HEK293T (cell line): ENCODE results near the gene BEST1.

ENCODE experiments used
- CTCF ChIA-PET: fragments of 350-600 bp; formaldehyde crosslinking; extraction: SDS; loops from one replicate; lab custom pipeline; 2021; ENCODE audit warnings: antibody characterized with exemption, inconsistent platforms; lab: Yijun Ruan, JAX
- POLR2A ChIA-PET: fragments of 350-600 bp; formaldehyde crosslinking; extraction: SDS; loops from one replicate; lab custom pipeline; 2020; ENCODE audit warnings: antibody characterized with exemption, inconsistent platforms; lab: Yijun Ruan, JAX
- DNase-seq: peaks from one replicate; pipeline ENCODE4 v3.0.0; 2012; ENCODE audit warnings: mixed read lengths; ENCODE audit errors: extremely low spot score
- ARNT ChIP-seq: fragments of 450-650 bp; IDR thresholded peaks from 2 replicates; pipeline ENCODE4 v1.6.1; 2017; ENCODE audit warnings: mild to moderate bottlenecking
- BHLHE40 ChIP-seq: fragments of 450-650 bp; IDR thresholded peaks from 2 replicates; pipeline ENCODE4 v1.6.1; 2016; ENCODE audit warnings: mild to moderate bottlenecking, moderate library complexity, borderline replicate concordance
- CTBP1 ChIP-seq: fragments of 450-650 bp; IDR thresholded peaks from 2 replicates; pipeline ENCODE4 v1.6.1; 2016; ENCODE audit warnings: borderline replicate concordance
- ELF4 ChIP-seq: fragments of 450-650 bp; IDR thresholded peaks from 2 replicates; pipeline ENCODE4 v1.6.1; 2017; ENCODE audit warnings: antibody characterized with exemption
- FOXA1 ChIP-seq: fragments of 450-650 bp; IDR thresholded peaks from 2 replicates; pipeline ENCODE4 v1.6.1; 2016; ENCODE audit warnings: mild to moderate bottlenecking
- FOXK2 ChIP-seq: fragments of 450-650 bp; IDR thresholded peaks from 2 replicates; pipeline ENCODE4 v1.6.1; 2016; ENCODE audit warnings: mild to moderate bottlenecking
- FOXM1 ChIP-seq: fragments of 450-650 bp; IDR thresholded peaks from 2 replicates; pipeline ENCODE4 v1.6.1; 2017; ENCODE audit warnings: mild to moderate bottlenecking, borderline replicate concordance
- HDGF ChIP-seq: fragments of 450-650 bp; IDR thresholded peaks from 2 replicates; pipeline ENCODE4 v1.6.1; 2017; ENCODE audit warnings: antibody characterized with exemption, borderline replicate concordance
- L3MBTL2 ChIP-seq: fragments of 450-650 bp; conservative IDR thresholded peaks from 2 replicates; pipeline ENCODE4 v1.6.1; 2016; ENCODE audit warnings: mild to moderate bottlenecking
- LEF1 ChIP-seq: fragments of 450-650 bp; IDR thresholded peaks from 2 replicates; pipeline ENCODE4 v1.6.1; 2017; ENCODE audit warnings: mild to moderate bottlenecking, borderline replicate concordance
- NFRKB ChIP-seq: fragments of 450-650 bp; IDR thresholded peaks from 2 replicates; pipeline ENCODE4 v1.6.1; 2016; ENCODE audit warnings: mild to moderate bottlenecking, moderate library complexity
- PKNOX1 ChIP-seq: fragments of 450-650 bp; IDR thresholded peaks from 2 replicates; pipeline ENCODE4 v1.6.1; 2016
- SP1 ChIP-seq: fragments of 450-650 bp; IDR thresholded peaks from 2 replicates; pipeline ENCODE4 v1.6.1; 2017
- SUZ12 ChIP-seq: fragments of 450-650 bp; IDR thresholded peaks from 2 replicates; pipeline ENCODE4 v1.6.1; 2016; ENCODE audit warnings: mild to moderate bottlenecking
- TARDBP ChIP-seq: fragments of 450-650 bp; IDR thresholded peaks from 2 replicates; pipeline ENCODE4 v1.6.1; 2016
- ZNF384 ChIP-seq: fragments of 450-650 bp; IDR thresholded peaks from 2 replicates; pipeline ENCODE4 v1.6.1; 2016

The BEST1 gene

DNA sequence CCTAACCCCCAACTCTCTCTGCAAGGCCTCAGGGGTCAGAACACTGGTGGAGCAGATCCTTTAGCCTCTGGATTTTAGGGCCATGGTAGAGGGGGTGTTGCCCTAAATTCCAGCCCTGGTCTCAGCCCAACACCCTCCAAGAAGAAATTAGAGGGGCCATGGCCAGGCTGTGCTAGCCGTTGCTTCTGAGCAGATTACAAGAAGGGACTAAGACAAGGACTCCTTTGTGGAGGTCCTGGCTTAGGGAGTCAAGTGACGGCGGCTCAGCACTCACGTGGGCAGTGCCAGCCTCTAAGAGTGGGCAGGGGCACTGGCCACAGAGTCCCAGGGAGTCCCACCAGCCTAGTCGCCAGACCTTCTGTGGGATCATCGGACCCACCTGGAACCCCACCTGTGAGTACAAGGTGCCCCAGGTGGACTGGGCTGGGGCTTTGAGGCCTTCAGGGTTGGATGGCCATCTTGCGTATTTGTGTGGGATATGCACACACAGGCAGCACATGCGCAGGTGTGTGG, at the start of gene BEST1:
TSS of gene BEST1 (plus strand) at position 317 of the 513 bp plus-strand sequence. CDS start 1,456 bp downstream, outside the sequence.
- TF ChIP-seq FOXM1 (no peak), TARDBP (no peak), ARNT (no peak), LEF1 (no peak), SP1 (no peak), SUZ12 (no peak), CTBP1 (no peak), ZNF384 (no peak), FOXA1 (no peak), FOXK2 (no peak), PKNOX1 (no peak)
- ChIA-PET POLR2A (interaction anchor here (0.8 to 5.1 kb wide), 17 partner anchors 11 to 131 kb away, joined by 3 to 68 read pairs (median 4); partner anchors contain the start of gene FTH1), CTCF (interaction anchor here (0.7 to 3.3 kb wide), 4 partner anchors 52 to 133 kb away, joined by 3 to 27 read pairs (median 14); no protein-coding TSS in a partner anchor)
- no peak for DNase-seq

DNA sequence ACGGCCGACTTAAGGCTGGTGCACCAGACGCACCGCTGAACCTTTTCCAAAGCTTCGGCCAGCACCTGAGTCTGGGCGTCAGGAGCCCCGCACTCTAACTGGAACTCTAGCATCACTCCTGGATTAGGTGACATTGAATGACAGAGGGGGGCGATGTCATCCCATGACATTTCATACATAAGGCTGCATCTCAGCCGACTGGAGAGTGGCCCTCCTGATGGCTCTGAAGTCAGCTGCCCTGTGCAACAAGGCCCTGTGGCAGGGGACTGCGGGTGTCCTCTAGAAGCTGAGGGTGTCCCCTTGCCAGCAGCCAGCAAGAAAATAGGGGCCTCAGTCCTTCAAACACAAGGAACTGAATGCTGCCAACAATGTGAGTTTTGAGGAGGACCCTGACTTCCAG, 48.8 kb upstream of the BEST1 start:
- CTCF ChIA-PET, result interaction anchor here (0.7 to 6.9 kb wide), 3 partner anchors 46 to 205 kb away, joined by 3 to 73 read pairs (median 4); no protein-coding TSS in a partner anchor
- TF ChIP-seq PKNOX1, result no peak
- TF ChIP-seq HDGF, result no peak
- no peak for TF ChIP-seq LEF1
- TF ChIP-seq TARDBP, result no peak
- no peak for TF ChIP-seq SP1
- TF ChIP-seq BHLHE40, result no peak
- TF ChIP-seq CTBP1, result no peak
- TF ChIP-seq ELF4, result no peak
- no peak for TF ChIP-seq ZNF384
- TF ChIP-seq FOXK2, result no peak
- TF ChIP-seq ARNT, result no peak
- no peak for TF ChIP-seq L3MBTL2
- TF ChIP-seq FOXA1, result no peak
- TF ChIP-seq SUZ12, result no peak
- TF ChIP-seq FOXM1, result no peak
- TF ChIP-seq NFRKB, result no peak
- POLR2A ChIA-PET, result interaction anchor here (0.9 to 1.1 kb wide), 2 partner anchors 46 to 48 kb away, joined by 3 read pairs; no protein-coding TSS in a partner anchor
- DNase-seq, result no peak

- POLR2A ChIA-PET, result interaction anchor here (1.0 to 1.1 kb wide), 2 partner anchors 47 kb away, joined by 3 to 4 read pairs; no protein-coding TSS in a partner anchor
- TF ChIP-seq HDGF (no peak), BHLHE40 (no peak), SUZ12 (no peak), FOXM1 (no peak), PKNOX1 (no peak), FOXK2 (no peak), NFRKB (no peak)
- CTCF ChIA-PET, result interaction anchor here (0.6 to 6.9 kb wide), 3 partner anchors 45 to 221 kb away, joined by 3 to 73 read pairs (median 3); partner anchors contain the start of gene INCENP
- DNase-seq, result no peak
Measured at GRCh38 chr11:61902313-61902712, 47.8 kb upstream of the BEST1 start.

GRCh38 chr11:61903845-61904244, 46.3 kb upstream of the BEST1 start:
- TF ChIP-seq SP1 (no peak), ELF4 (no peak), ZNF384 (no peak), HDGF (no peak), LEF1 (no peak), SUZ12 (no peak), BHLHE40 (no peak), ARNT (no peak), FOXA1 (no peak), CTBP1 (no peak), FOXK2 (no peak), NFRKB (no peak), PKNOX1 (no peak), L3MBTL2 (no peak), TARDBP (no peak)
- POLR2A ChIA-PET, result interaction anchor here (0.6 to 2.1 kb wide), 2 partner anchors 19 to 46 kb away, joined by 3 to 6 read pairs; partner anchors contain the start of gene BEST1
- no peak for DNase-seq
- CTCF ChIA-PET, result interaction anchor here (1.7 kb wide), 1 partner anchor 44 kb away, joined by 7 read pairs; no protein-coding TSS in a partner anchor

DNA sequence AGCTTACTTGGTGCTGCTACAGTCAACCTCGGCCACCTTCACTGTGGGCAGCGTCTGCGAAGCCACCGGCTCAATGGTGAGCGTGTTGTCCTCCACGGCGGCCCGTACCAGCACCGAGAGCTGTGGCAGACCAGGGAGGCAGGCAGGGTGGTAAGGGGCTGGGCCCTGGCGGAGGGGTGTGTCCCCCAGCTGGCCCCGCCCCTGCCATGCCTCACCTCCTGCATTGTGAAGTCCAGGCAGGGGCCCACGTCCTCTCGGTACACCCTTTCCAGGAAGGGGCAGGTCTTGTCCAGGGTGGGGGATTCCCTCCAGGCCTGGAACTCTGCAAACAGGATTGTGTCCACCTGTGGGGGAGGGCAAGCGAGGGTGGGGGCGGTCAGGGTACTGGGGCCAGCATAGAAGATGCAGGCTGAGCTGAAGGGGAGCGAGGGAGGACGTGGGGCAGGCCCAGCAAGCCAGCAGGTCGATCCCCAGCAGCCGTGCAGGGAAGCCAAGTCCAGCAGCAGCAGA, 45.6 kb upstream of the BEST1 start:
- ChIA-PET POLR2A (interaction anchor here (0.6 to 2.1 kb wide), 2 partner anchors 18 to 45 kb away, joined by 3 to 6 read pairs; partner anchors contain the start of gene BEST1), CTCF (interaction anchor here (0.6 to 1.7 kb wide), 2 partner anchors 43 to 203 kb away, joined by 3 to 7 read pairs; no protein-coding TSS in a partner anchor)
- DNase-seq, result no peak
- TF ChIP-seq HDGF (no peak), SP1 (no peak), L3MBTL2 (no peak), NFRKB (no peak), CTBP1 (no peak), FOXK2 (no peak), PKNOX1 (no peak), TARDBP (no peak), SUZ12 (no peak), ARNT (no peak), ELF4 (no peak)
